ENCODE measurements around the gene WDR62.
"Not testable (repeated sequence)": the region's sequence is repeated elsewhere in the genome, so short reads cannot be mapped to it uniquely, and the experiment has no call there.

Gene WDR62

GRCh38 chr19:36110487-36111199, 55.9 kb downstream of the WDR62 start, which contains the start of gene OVOL3:
Gene OVOL3 (plus strand): TSS chr19:36111143. CDS start chr19:36111203, 60 bp downstream.
- no peak for DNase-seq (ENCODE audit: low read depth)

GRCh38 chr19:36111200-36111539, 56.5 kb downstream of the WDR62 start:
- no peak for DNase-seq (ENCODE audit: low read depth)

GRCh38 chr19:36112678-36113077, 58.0 kb downstream of the WDR62 start:
- DNase-seq (ENCODE audit: low read depth), result no peak

- no peak for DNase-seq (ENCODE audit: low read depth)
Observed at GRCh38 chr19:36113425-36113824, 58.7 kb downstream of the WDR62 start.

GRCh38 chr19:36113894-36114720, 59.4 kb downstream of the WDR62 start:
- no peak for DNase-seq (ENCODE audit: low read depth)

GRCh38 chr19:36114721-36115452, 60.2 kb downstream of the WDR62 start, which contains the start of gene POLR2I:
Gene POLR2I (minus strand): TSS chr19:36114875. CDS start chr19:36114856, 19 bp downstream.
- peak; percentile 99 for DNase-seq (ENCODE audit: low read depth)

GRCh38 chr19:36115453-36116343, 61.0 kb downstream of the WDR62 start, which contains the start of gene TBCB:
Gene TBCB (plus strand): TSS chr19:36115468. CDS start chr19:36115561, 93 bp downstream.
- DNase-seq (ENCODE audit: low read depth), result peak; percentile 85

- DNase-seq (ENCODE audit: low read depth), result no peak
Observed at GRCh38 chr19:36116344-36116637, 61.6 kb downstream of the WDR62 start.

GRCh38 chr19:36120092-36120983, 65.6 kb downstream of the WDR62 start:
- DNase-seq (ENCODE audit: low read depth), result no peak

GRCh38 chr19:36120984-36121358, 66.3 kb downstream of the WDR62 start:
- DNase-seq (ENCODE audit: low read depth), result no peak

- no peak for DNase-seq (ENCODE audit: low read depth)
Observed at GRCh38 chr19:36121486-36122124, 66.9 kb downstream of the WDR62 start.

GRCh38 chr19:36125557-36125956, 70.9 kb downstream of the WDR62 start:
- no peak for DNase-seq (ENCODE audit: low read depth)

GRCh38 chr19:36128392-36128736, 73.7 kb downstream of the WDR62 start:
- DNase-seq (ENCODE audit: low read depth), result no peak

- DNase-seq (ENCODE audit: low read depth), result not testable (repeated sequence)
Observed at GRCh38 chr19:36131221-36131620, 76.5 kb downstream of the WDR62 start.

- not testable (repeated sequence) for DNase-seq (ENCODE audit: low read depth)
Observed at GRCh38 chr19:36134867-36135266, 80.2 kb downstream of the WDR62 start.

- no peak for DNase-seq (ENCODE audit: low read depth)
Observed at GRCh38 chr19:36136964-36137686, 82.4 kb downstream of the WDR62 start.

GRCh38 chr19:36139120-36139472, 84.4 kb downstream of the WDR62 start:
- DNase-seq (ENCODE audit: low read depth), result no peak

- peak; percentile 81 for DNase-seq (ENCODE audit: low read depth)
Observed at GRCh38 chr19:36139473-36140303, 85.0 kb downstream of the WDR62 start, which contains the start of gene CAPNS1. Gene CAPNS1 (plus strand): TSS chr19:36140066. CDS start chr19:36141012, 946 bp downstream.

All from T follicular helper cell (primary cell).